OCI-LY1 (cell line): ENCODE measurements around the gene PSG11.
"Not testable (repeated sequence)": the region's sequence is repeated elsewhere in the genome, so short reads cannot be mapped to it uniquely, and the experiment has no call there.

Experiments
- CTCF ChIP-seq: fragments of 200-600 bp; sonication (generic), shearing (Covaris generic); IDR thresholded peaks from 2 replicates; pipeline ENCODE4 v1.5.1; 2017; ENCODE audit warnings: mild to moderate bottlenecking, antibody characterized with exemption, low read length, moderate library complexity, mixed read lengths
- EZH2 ChIP-seq: fragments of 200-600 bp; sonication (generic), shearing (Covaris generic); IDR thresholded peaks from 2 replicates; pipeline ENCODE4 v1.8.0; 2017; ENCODE audit warnings: borderline replicate concordance, mixed run types, mild to moderate bottlenecking, antibody characterized with exemption, low read length, moderate library complexity, mixed read lengths

DNA sequence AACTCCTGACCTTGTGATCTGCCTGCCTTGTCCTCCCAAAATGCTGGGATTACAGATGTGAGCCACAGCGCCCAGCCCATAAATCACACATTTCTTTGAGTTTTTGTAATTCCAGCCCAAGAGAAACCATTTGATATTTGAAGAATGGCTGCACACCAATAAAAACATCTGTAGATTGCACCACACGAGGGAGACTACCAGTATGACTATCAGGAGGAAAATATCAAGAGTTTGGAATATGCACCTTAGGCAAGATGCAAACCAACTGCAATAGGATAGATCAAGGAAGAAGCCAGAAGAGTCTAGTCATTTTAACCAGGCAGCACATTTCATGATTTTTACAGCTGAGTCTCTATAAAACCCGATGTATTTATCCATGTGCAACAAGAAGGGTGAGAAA, 36.1 kb upstream of the PSG11 start:
- not testable (repeated sequence) for TF ChIP-seq CTCF, EZH2
